ENCODE results near the gene SORCS3.

Gene SORCS3

GRCh38 chr10:105288026-105288425, 646.9 kb downstream of the SORCS3 start:
- DNase-seq (ENCODE audit: low read depth): no peak
- TF ChIP-seq CTCF (IDR thresholded peaks at IDR 0.05; ENCODE audit: low read length, missing control alignments): no peak
- H3K4me3 ChIP-seq (replicated peaks; ENCODE audit: low read depth, low read length): no peak overlapping the region

GRCh38 chr10:105288613-105289012, 647.5 kb downstream of the SORCS3 start:
- no peak for TF ChIP-seq CTCF (IDR thresholded peaks at IDR 0.05; ENCODE audit: low read length, missing control alignments)
- no peak for DNase-seq (ENCODE audit: low read depth)
- H3K4me3 ChIP-seq (replicated peaks; ENCODE audit: low read depth, low read length): no peak overlapping the region

DNA sequence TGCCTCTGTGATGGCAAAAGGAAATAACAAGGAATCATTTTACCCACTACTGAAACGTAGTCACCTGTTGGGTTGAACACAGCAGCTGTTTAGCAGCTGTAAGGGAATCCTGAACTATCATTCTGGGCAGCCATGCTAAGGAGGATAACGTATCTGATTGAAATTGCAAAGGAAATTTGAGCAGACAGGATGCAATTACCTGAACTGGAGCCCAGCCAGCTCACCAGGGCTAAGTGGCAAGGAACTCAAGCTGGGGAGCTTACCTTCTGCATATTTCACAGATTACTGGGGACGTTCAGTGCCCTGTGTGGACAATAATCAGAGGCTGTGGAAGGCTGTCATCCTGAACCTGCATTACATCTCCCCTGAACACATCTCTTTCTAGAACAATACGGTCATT, 650.5 kb downstream of the SORCS3 start:
- H3K4me3 ChIP-seq (replicated peaks; ENCODE audit: low read depth, low read length): no peak overlapping the region
- no peak for DNase-seq (ENCODE audit: low read depth)
- no peak for TF ChIP-seq CTCF (IDR thresholded peaks at IDR 0.05; ENCODE audit: low read length, missing control alignments)

DNA sequence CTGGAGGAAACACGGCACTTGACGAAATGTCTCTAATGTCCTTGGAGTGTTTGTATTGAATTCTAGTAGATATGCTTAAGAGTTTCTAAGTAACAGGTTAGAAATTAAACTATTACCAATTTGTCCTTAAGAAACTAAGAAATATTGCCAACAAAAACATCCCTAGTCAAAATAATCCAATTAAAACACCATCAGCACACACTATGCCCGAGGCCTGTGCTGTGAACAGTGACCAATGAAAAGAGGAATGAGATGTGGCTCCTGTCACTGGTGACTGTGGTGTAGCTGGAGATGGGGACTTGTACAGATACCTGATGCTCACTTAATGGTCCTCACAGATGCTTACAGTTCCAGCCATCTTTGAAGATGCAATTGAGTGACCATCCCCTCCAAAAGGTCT, 651.1 kb downstream of the SORCS3 start:
- no peak for DNase-seq (ENCODE audit: low read depth)
- no peak overlapping the region for H3K4me3 ChIP-seq (replicated peaks; ENCODE audit: low read depth, low read length)
- TF ChIP-seq CTCF (IDR thresholded peaks at IDR 0.05; ENCODE audit: low read length, missing control alignments): no peak
